HG02870 (cell line): ENCODE measurements around the gene SLFN12.
"Not testable (repeated sequence)": the region's sequence is repeated elsewhere in the genome, so short reads cannot be mapped to it uniquely, and the experiment has no call there.

Experiments used
- ATAC-seq: cut with Tn5 transposase; IDR thresholded peaks from one replicate; pipeline ENCODE4 v1.9.1; 2021; ENCODE audit warnings: mild to moderate bottlenecking, moderate library complexity; ENCODE audit not compliant: unreplicated experiment

The SLFN12 gene

GRCh38 chr17:35432176-35433074 is at the start of gene SLFN12:
TSS of gene SLFN12 (minus strand) at chr17:35432500. CDS start at chr17:35423028, 9,472 bp downstream.
- peak; percentile 73 for ATAC-seq

GRCh38 chr17:35479271-35479670 is 47.0 kb upstream of the SLFN12 start:
- ATAC-seq = no peak

- no peak for ATAC-seq
Measured at GRCh38 chr17:35477248-35477647, 44.9 kb upstream of the SLFN12 start.

- ATAC-seq = no peak
Measured at GRCh38 chr17:35476283-35476820, 44.1 kb upstream of the SLFN12 start.

- no peak for ATAC-seq
Measured at GRCh38 chr17:35468475-35468874, 36.2 kb upstream of the SLFN12 start.

GRCh38 chr17:35467824-35468223 is 35.5 kb upstream of the SLFN12 start:
- no peak for ATAC-seq

DNA sequence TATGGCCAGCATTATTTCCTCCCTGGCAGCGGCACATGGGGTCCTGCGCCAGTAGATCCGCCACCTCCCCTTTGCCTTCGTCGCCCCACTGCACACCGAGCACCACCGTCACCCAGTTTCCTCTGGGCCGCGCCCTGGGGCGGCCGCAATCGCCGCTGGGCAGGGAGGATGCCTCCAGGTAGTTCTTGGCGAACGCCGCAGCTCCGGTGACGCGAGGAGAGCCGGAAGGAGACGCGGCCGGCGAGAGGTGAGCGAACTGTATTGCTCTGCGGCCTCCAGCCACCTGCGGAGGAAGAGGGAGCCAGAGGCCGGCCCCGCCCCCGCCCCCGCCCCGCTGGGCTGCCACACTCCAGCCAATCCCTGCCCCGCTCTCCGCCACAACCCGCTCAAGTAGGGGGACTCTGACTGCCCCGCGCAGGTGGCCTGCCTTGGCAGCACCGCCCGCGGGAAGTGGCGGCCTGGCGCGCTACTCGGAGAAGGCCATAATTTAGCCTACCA is 28.1 kb upstream of the SLFN12 start:
- ATAC-seq = peak; percentile 57

GRCh38 chr17:35454035-35454434 is 21.7 kb upstream of the SLFN12 start:
- not testable (repeated sequence) for ATAC-seq

- ATAC-seq = no peak
Measured at GRCh38 chr17:35453171-35453570, 20.9 kb upstream of the SLFN12 start.

GRCh38 chr17:35449371-35449931 is 17.2 kb upstream of the SLFN12 start:
- ATAC-seq = no peak

- no peak for ATAC-seq
Measured at GRCh38 chr17:35448899-35449227, 16.6 kb upstream of the SLFN12 start.

- ATAC-seq = peak; percentile 61
Measured at GRCh38 chr17:35448214-35448898, 16.1 kb upstream of the SLFN12 start, which contains the start of gene SLFN13. TSS of gene SLFN13 (minus strand) at chr17:35448766. CDS start at chr17:35445680, 3,086 bp downstream.

DNA sequence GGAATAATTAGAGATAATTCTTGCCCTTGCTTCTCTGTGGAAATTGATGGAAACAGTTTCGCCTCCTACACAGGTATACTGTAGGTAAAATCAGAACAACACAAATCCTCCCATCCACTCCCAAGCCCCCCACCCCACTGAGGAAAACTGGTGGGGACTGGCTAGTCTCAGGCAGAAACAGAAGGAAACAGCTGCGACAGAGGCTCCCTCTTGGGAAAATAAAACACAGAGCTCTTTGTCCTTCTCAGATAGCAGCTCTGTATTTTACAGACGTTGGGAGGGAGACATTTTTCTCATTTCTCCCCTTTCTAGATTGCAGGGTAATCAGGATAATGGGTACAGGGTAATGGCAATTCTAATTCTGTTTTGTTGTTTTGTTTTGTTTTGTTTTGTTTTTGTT is 15.2 kb upstream of the SLFN12 start:
- ATAC-seq = no peak

GRCh38 chr17:35438433-35438832 is 6.1 kb upstream of the SLFN12 start:
- no peak for ATAC-seq

- no peak for ATAC-seq
Measured at GRCh38 chr17:35433075-35433894, 985 bp upstream of the SLFN12 start.

DNA sequence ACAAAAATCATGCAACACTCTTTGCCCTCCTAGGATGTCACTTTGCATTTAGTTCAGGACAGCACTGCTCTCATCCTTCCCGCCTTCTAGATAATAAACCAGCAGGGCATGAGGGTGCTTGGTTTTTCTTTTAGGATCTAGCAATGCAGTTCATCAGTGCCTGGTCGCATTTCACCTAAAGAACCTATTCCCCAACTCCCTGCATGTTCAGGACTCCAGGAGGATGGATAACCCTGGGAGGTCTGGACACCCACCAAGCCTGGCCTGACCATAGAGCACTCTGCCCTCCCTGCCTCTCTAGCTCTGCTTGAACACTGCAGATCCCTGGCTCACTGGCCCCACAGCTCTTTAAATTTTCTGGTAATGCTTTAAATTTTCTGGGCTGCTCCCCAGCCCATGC is 2.6 kb downstream of the SLFN12 start:
- ATAC-seq = no peak

GRCh38 chr17:35428229-35428628 is 4.1 kb downstream of the SLFN12 start:
- no peak for ATAC-seq

- no peak for ATAC-seq
Measured at GRCh38 chr17:35423761-35424160, 8.5 kb downstream of the SLFN12 start.

DNA sequence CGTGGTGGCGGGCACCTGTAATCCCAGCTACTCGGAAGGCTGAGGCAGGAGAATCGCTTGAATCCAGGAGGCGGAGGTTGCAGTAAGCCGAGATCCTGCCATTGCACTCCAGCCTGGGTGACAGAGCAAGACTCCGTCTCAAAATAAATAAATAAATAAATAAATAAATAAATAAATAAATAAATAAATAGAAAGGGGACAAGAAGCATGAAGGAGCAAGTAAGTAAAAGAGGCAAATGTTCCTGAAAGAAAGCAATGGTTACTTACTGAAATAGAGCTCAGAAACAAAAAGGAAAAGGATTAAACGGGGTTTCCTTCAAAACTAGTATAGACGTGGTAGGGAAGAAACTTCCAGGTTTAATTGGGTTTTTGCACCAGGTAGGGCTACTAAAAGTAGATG is 11.2 kb downstream of the SLFN12 start:
- not testable (repeated sequence) for ATAC-seq

GRCh38 chr17:35416659-35417058 is 15.6 kb downstream of the SLFN12 start:
- ATAC-seq = no peak
